HG03460 (cell line): ENCODE results near the gene CLCA4.

ENCODE experiments used
- ATAC-seq: cut with Tn5 transposase; IDR thresholded peaks from one replicate; pipeline ENCODE4 v1.9.1; 2021; ENCODE audit not compliant: unreplicated experiment

The CLCA4 gene

GRCh38 chr1:86546787-86547221 is at the start of gene CLCA4:
Gene CLCA4, plus strand, starts transcription at chr1:86547078. Its CDS starts 42 bp downstream, at chr1:86547120.
- no peak for ATAC-seq

GRCh38 chr1:86498281-86498680 is 48.6 kb upstream of the CLCA4 start:
- no peak for ATAC-seq

- ATAC-seq = no peak
Measured at GRCh38 chr1:86499987-86500593, 46.8 kb upstream of the CLCA4 start.

- no peak for ATAC-seq
Measured at GRCh38 chr1:86500714-86501113, 46.2 kb upstream of the CLCA4 start.

GRCh38 chr1:86502125-86502646 is 44.7 kb upstream of the CLCA4 start:
- peak; percentile 73 for ATAC-seq

- ATAC-seq = peak; percentile 48
Measured at GRCh38 chr1:86502721-86503405, 44.0 kb upstream of the CLCA4 start.

GRCh38 chr1:86503406-86504136 is 43.3 kb upstream of the CLCA4 start:
- no peak for ATAC-seq

- ATAC-seq = no peak
Measured at GRCh38 chr1:86504137-86504479, 42.8 kb upstream of the CLCA4 start.

- no peak for ATAC-seq
Measured at GRCh38 chr1:86504895-86505563, 41.8 kb upstream of the CLCA4 start.

GRCh38 chr1:86505564-86505902 is 41.3 kb upstream of the CLCA4 start:
- ATAC-seq = no peak

GRCh38 chr1:86507935-86508582 is 38.8 kb upstream of the CLCA4 start:
- ATAC-seq = no peak

GRCh38 chr1:86508583-86508969 is 38.3 kb upstream of the CLCA4 start:
- no peak for ATAC-seq

GRCh38 chr1:86515597-86515996 is 31.3 kb upstream of the CLCA4 start:
- ATAC-seq = no peak

GRCh38 chr1:86516335-86516734 is 30.5 kb upstream of the CLCA4 start:
- ATAC-seq = no peak

GRCh38 chr1:86517336-86517735 is 29.5 kb upstream of the CLCA4 start:
- no peak for ATAC-seq

- no peak for ATAC-seq
Measured at GRCh38 chr1:86520789-86521521, 25.9 kb upstream of the CLCA4 start.

- no peak for ATAC-seq
Measured at GRCh38 chr1:86521522-86521891, 25.4 kb upstream of the CLCA4 start.

- ATAC-seq = no peak
Measured at GRCh38 chr1:86522240-86522639, 24.6 kb upstream of the CLCA4 start.

GRCh38 chr1:86523670-86524354 is 23.1 kb upstream of the CLCA4 start:
- ATAC-seq = no peak

- no peak for ATAC-seq
Measured at GRCh38 chr1:86527306-86527705, 19.6 kb upstream of the CLCA4 start.
